Activated gamma-delta T cell treated with anti-CD3 and anti-CD28 coated beads, Interleukin-2, amount 50 U/mL, for 16 hours (primary cell): ENCODE results near the gene BTBD6.

Experiments used
- DNase-seq: peaks from one replicate; pipeline ENCODE4 v3.0.0-alpha.2; 2020; ENCODE audit warnings: low read depth

The BTBD6 gene

GRCh38 chr14:105229099-105229655, 19.2 kb upstream of the BTBD6 start:
- DNase-seq: no peak

- DNase-seq: no peak
These were observed 7.3 kb upstream of the BTBD6 start for GRCh38 chr14:105240811-105241576.

GRCh38 chr14:105241641-105242040, 6.7 kb upstream of the BTBD6 start:
- DNase-seq: no peak

- no peak for DNase-seq
These were observed 4.0 kb upstream of the BTBD6 start for GRCh38 chr14:105244334-105244733.

GRCh38 chr14:105247026-105247425, 1.3 kb upstream of the BTBD6 start:
- no peak for DNase-seq

GRCh38 chr14:105247715-105248367, 492 bp upstream of the BTBD6 start:
- no peak for DNase-seq

GRCh38 chr14:105249182-105250007, 1.1 kb downstream of the BTBD6 start:
- DNase-seq: no peak

GRCh38 chr14:105250008-105250366, 1.7 kb downstream of the BTBD6 start:
- no peak for DNase-seq

- no peak for DNase-seq
These were observed 2.7 kb downstream of the BTBD6 start for GRCh38 chr14:105250986-105251385.

GRCh38 chr14:105251920-105252319, 3.6 kb downstream of the BTBD6 start:
- no peak for DNase-seq

- no peak for DNase-seq
These were observed 4.4 kb downstream of the BTBD6 start for GRCh38 chr14:105252552-105253328.

- DNase-seq: no peak
These were observed 5.0 kb downstream of the BTBD6 start for GRCh38 chr14:105253329-105253682.

- DNase-seq: no peak
These were observed 6.7 kb downstream of the BTBD6 start for GRCh38 chr14:105255021-105255507.

- DNase-seq: no peak
These were observed 8.1 kb downstream of the BTBD6 start for GRCh38 chr14:105256292-105256960.

- no peak for DNase-seq
These were observed 9.1 kb downstream of the BTBD6 start for GRCh38 chr14:105257464-105257863.

- DNase-seq: no peak
These were observed 10.5 kb downstream of the BTBD6 start for GRCh38 chr14:105258846-105259245.

GRCh38 chr14:105260959-105261358, 12.6 kb downstream of the BTBD6 start:
- no peak for DNase-seq

- DNase-seq: no peak
These were observed 13.4 kb downstream of the BTBD6 start for GRCh38 chr14:105261781-105262180.

- DNase-seq: no peak
These were observed 19.7 kb downstream of the BTBD6 start for GRCh38 chr14:105267820-105268548.

GRCh38 chr14:105268736-105269354, 20.5 kb downstream of the BTBD6 start:
- no peak for DNase-seq
